ENCODE data around the gene TBC1D2.

TBC1D2 gene

GRCh38 chr9:98158071-98158831 is 97.2 kb downstream of the TBC1D2 start:
- no peak for TF ChIP-seq CTCF (IDR thresholded peaks at IDR 0.05; ENCODE audit: low read length, missing control alignments)
- no peak overlapping the region for H3K4me3 ChIP-seq (replicated peaks; ENCODE audit: low read depth, low read length)
- DNase-seq (ENCODE audit: low read depth) = no peak

GRCh38 chr9:98157372-98157771 is 98.1 kb downstream of the TBC1D2 start:
- H3K4me3 ChIP-seq (replicated peaks; ENCODE audit: low read depth, low read length) = no peak overlapping the region
- DNase-seq (ENCODE audit: low read depth) = no peak
- no peak for TF ChIP-seq CTCF (IDR thresholded peaks at IDR 0.05; ENCODE audit: low read length, missing control alignments)

GRCh38 chr9:98154678-98155077 is 100.8 kb downstream of the TBC1D2 start:
- no peak overlapping the region for H3K4me3 ChIP-seq (replicated peaks; ENCODE audit: low read depth, low read length)
- no peak for TF ChIP-seq CTCF (IDR thresholded peaks at IDR 0.05; ENCODE audit: low read length, missing control alignments)
- DNase-seq (ENCODE audit: low read depth) = no peak

GRCh38 chr9:98152526-98152925 is 102.9 kb downstream of the TBC1D2 start:
- TF ChIP-seq CTCF (IDR thresholded peaks at IDR 0.05; ENCODE audit: low read length, missing control alignments) = no peak
- no peak overlapping the region for H3K4me3 ChIP-seq (replicated peaks; ENCODE audit: low read depth, low read length)
- DNase-seq (ENCODE audit: low read depth) = no peak

- no peak overlapping the region for H3K4me3 ChIP-seq (replicated peaks; ENCODE audit: low read depth, low read length)
- TF ChIP-seq CTCF (IDR thresholded peaks at IDR 0.05; ENCODE audit: low read length, missing control alignments) = no peak
- DNase-seq (ENCODE audit: low read depth) = no peak
These were observed 104.7 kb downstream of the TBC1D2 start for GRCh38 chr9:98150721-98151120.

- TF ChIP-seq CTCF (IDR thresholded peaks at IDR 0.05; ENCODE audit: low read length, missing control alignments) = no peak
- no peak for DNase-seq (ENCODE audit: low read depth)
These were observed 105.3 kb downstream of the TBC1D2 start for GRCh38 chr9:98150164-98150563.

GRCh38 chr9:98149422-98149821 is 106.0 kb downstream of the TBC1D2 start:
- no peak overlapping the region for H3K4me3 ChIP-seq (replicated peaks; ENCODE audit: low read depth, low read length)
- TF ChIP-seq CTCF (IDR thresholded peaks at IDR 0.05; ENCODE audit: low read length, missing control alignments) = no peak
- no peak for DNase-seq (ENCODE audit: low read depth)

More at GRCh38 chr9:98150164-98150563, 105.3 kb downstream of the TBC1D2 start:
- H3K4me3 ChIP-seq (replicated peaks; ENCODE audit: low read depth, low read length) = no peak overlapping the region

All from fibroblast of pulmonary artery (primary cell).